Fibroblast of skin of scalp (primary cell): ENCODE data around the gene FAAP24. TPM values are rescaled to one million over a fixed set of nuclear protein-coding genes. Genes with fewer than 3 reads are reported as not detected.
A peak's percentile ranks its signal among the peaks of the same experiment; 100 is the strongest.
"Not testable (repeated sequence)": the region's sequence is repeated elsewhere in the genome, so short reads cannot be mapped to it uniquely, and the experiment has no call there.

ENCODE experiments used
- DNase-seq: peaks from one replicate; pipeline ENCODE4 v3.0.0-alpha.2; 2013
- polyA plus RNA-seq, 2 experiments: library from polyadenylated mRNA; unstranded; fragments of 120-200 nt; gene quantifications; one replicate each; pipeline ENCODE4 v1.2.1, GENCODE V29; 2013; ENCODE audit not compliant: insufficient read length in 2 of 2

FAAP24 gene, protein sequence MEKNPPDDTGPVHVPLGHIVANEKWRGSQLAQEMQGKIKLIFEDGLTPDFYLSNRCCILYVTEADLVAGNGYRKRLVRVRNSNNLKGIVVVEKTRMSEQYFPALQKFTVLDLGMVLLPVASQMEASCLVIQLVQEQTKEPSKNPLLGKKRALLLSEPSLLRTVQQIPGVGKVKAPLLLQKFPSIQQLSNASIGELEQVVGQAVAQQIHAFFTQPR
- 2.8 TPM for polyA plus RNA-seq (2013, experiment 1 of 2; ENCODE audit: insufficient read length)
- 2.7 TPM for polyA plus RNA-seq (2013, experiment 2 of 2; ENCODE audit: insufficient read length)

DNA sequence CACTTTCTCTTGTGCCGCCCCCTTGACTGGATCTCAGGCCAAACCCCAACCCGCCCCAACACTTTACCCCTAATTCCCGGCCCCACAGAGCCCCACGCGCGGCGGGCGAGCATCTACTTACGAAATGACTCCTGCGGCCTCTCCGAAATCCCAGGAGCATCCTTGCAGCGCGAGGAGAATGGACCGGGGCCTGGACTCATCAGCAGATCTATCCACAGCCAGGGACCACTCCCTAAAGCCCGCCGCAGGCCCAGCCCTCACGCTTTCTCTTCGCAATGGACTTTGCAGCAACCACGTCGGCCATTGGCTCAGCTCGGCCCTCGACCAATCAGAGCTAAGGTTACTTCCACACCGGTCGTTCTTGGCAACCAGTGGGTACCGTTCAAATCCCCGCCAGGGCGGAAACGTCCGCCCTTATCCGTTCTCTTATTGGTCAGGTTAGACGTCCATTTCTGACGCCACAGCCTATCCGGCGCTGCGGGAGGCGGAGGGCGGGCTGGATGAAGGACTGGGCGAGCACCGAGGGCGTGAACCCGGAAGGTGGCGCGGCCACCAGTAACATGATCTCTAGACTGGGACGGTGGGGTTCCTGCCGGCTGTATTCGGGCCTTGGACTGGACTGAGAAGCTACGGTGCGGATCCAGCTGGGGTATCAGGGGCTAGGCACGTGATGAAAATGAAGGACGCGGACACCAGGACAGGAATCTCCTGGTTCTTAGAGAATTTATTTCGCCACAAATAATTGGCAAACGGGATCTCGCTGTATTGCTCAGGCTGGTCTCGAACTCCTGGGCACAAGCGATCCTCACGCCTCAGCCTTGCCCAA lies at the start of gene FAAP24, which contains the start of gene CEP89:
TSS of gene FAAP24 (plus strand) at position 528 of the 826 bp plus-strand sequence. CDS start 955 bp downstream, outside the sequence.
TSS of gene CEP89 (minus strand) at position 244 of the 826 bp plus-strand sequence. CDS start at position 160, 84 bp downstream.
- peak; percentile 99 for DNase-seq

DNA sequence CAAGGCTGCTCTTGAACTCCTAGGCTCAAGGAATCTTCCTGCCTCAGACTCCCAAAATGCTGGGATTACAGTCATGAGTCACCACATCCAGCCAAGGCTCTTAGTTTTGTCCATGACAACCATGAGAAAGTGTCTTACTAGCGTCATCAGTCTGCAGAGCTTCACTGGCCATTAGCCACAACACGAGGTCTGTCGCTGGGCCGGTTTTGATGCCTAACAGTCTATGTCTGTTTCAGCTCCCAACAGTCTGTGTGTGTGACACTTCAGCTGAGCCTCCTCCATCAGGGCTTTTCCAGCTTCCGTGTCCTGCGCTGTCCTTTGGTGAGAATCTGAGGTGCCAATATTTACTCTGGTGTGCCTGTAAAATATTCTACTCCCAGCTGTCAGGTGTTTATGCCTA lies 47.8 kb upstream of the FAAP24 start:
- no peak for DNase-seq

DNA sequence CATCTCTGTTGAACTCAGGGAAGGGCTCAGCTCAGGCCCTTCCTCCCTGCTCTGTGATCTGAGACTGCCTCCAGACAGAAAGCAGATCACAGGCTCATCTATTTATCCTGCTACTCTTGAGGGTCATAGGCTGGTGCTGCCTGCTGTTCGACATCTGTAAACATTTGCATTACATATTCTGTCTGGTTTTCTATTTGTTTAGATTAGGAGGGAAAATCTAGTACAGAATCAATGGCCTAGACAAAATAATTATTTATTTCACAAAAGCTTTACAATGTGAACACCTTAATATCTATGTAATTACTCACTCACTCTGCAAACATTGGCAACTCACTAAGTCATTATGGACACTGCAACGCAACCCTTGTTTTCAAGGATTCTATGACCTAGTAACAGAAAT lies 43.2 kb upstream of the FAAP24 start:
- DNase-seq = no peak

DNA sequence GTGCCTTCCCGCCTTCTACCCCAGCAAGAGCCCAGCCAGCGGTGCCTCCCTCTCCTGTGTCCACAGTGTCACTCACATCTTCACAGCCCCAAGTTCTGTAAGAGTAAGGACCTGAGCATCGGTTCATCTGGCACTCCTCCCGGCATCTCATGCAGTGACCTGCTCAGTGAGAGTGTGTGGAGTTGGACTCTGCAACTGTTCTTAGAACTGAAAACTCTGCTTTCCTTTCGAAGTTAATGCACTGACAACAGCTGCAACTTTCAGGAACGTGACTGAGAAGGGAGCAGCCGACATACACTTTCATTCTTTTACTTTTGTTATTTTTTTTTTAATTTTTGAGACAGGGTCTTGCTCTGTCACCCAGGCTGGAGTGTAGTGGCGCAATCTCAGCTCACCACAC lies 41.5 kb upstream of the FAAP24 start:
- DNase-seq = no peak

DNA sequence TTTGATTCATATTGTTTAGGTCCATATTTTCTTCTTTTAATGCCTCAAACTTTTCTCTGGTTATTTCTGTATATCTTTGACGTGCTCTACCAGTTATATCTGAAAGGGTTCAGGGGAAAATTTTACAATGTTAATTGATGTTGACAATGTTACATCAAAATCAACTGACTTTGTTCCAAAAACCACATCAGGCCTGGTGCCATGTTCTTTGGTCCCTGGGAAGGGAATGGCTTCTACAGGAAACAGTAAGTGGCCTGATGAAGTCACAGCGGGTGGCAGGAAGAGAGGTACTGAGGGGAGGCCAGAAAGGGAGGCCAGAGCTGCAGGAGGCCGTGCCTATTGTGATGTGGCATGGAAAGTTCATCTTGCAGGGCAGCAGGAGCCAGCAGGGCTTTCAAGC lies 38.5 kb upstream of the FAAP24 start:
- no peak for DNase-seq

DNA sequence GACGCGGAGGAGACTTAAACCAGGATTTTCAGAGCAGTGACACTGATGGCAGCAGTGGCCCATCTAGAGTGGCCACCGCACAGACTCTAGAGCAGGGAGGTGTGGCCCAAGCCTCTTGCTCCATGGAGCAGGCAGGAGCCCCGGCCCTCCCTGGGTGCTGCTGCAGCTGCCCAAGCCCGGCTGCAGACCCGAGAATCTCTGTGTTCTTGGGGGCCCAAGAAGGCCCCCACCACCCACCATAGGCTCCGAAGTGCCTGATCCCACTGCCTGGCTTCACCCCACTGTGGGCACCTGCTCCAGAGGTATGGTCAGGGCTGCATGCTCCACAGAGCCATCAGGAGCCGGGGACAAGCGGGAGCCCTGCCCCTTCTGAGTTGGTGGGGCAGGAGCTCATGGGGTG lies 36.4 kb upstream of the FAAP24 start:
- no peak for DNase-seq

DNA sequence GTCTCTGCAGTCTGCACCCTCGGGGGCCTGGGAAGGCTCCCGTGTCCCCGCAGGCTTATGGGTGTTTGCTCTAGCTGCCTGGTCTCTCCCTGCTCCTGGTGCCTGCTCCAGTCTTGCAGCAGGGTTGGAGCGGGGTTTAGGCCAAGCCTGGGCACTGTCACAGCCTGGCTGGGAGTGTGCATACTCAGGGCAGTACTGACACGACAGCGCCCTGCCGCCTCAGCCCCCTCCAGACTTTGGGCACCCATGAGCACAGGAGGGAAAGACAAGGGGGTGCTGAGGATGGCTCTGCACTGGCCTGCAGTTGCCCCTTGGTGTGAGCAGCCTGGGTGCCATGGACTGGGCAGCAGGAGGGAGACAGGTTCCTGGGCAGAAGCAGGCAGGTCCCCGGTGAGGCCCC lies 36.0 kb upstream of the FAAP24 start:
- no peak for DNase-seq

DNA sequence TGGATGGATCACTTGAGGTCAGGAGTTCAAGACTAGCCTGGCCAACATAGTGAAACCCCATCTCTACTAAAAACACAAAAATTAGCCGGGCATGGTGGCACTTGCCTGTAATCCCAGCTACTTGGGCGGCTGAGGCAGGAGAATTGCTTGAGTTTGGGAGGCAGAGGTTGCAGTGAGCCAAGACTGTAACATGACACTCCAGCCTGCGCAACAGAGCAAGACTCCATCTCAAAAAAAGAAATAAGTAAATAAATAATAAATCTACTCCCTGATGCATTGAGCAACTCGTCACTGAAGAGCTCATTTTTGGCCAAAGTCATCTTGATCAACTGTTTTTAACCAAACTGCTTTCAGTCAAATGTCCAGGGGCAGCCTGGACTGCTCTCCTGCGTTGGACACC lies 30.8 kb upstream of the FAAP24 start:
- not testable (repeated sequence) for DNase-seq

DNA sequence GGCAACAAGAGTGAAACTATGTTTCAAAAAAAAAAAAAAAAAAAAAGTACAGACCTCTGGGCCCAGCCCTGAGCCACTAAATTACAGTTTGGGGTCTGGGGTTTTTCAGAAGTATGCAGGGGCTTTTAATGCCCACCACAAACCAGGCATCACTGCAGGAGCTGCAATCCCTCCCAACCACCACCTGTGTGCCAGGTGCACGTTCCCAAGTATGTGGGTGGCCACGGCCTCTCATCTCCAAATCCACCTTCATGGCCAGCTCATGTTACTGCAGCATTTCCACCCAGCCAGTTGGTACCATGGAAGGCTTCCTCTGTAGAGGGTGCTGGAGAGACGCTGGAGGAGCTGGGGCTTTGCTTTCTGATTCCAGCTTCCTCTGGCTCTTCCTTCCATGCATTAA lies 26.8 kb upstream of the FAAP24 start:
- no peak for DNase-seq

DNA sequence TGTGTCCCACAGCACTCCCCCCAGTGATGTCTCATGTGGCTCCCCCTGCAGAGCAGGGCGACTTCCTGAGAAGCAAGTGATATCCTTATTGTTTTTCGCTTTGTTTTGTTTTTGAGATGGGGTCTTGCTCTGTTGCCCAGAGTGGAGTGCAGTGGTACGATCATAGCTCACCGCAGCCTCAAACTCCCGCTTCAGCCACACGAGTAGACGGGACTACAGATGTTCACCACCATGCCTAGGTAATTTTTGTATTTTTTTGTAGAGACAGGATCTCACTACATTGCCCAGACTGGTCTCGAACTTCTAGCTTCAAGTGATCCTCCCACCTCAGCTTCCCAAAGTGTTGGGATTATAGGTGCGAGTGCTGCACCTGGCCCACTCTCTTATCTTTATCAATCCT lies 5.3 kb upstream of the FAAP24 start:
- DNase-seq = no peak

DNA sequence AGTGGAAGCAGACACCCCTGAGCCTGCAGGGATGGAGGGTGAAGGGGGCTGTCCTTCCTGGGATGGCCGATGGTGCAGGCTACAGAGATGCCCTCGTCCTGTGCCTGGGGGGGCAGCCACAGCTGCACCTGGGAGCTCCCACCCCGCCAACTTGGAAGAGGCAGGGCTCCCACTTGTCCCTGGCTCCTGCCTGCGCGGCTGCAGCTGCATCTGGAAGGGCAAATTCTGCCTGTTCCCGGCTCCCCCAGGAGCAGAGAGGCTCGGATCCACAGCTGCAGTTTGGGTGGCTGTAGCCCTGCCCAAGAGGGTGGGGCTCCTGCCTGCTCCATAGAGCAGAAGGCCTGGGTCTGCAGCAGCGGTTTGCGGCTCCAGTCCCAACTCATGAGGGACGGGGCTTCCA lies 2.5 kb upstream of the FAAP24 start:
- DNase-seq = no peak

DNA sequence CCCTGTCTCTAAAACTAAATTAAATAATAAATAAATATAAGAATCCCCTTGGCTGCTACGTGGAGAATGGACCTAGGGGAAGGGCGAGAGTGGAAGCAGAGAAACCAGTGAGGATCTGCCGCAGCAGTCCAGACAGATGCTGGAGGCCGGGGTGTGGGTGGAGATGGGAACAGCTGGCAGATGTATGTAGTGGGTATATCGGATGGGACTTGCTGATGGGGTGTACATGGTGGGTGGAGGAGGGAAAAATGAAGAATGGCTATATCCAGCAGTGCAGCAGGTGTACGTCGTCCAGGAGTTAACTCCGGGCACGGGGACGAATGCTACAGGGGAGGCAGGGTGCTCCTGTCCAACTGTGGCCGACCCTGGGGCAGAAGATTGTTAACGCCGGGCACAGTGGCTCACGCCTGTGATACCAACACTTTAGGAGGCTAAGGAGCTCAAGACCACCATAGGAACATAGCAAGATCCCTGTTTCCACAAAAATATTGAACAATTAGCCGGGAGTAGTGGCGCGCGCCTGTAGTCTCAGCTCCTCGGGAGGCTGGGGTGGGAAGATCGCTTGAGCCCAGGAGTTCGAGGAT lies 938 bp upstream of the FAAP24 start:
- DNase-seq = no peak

DNA sequence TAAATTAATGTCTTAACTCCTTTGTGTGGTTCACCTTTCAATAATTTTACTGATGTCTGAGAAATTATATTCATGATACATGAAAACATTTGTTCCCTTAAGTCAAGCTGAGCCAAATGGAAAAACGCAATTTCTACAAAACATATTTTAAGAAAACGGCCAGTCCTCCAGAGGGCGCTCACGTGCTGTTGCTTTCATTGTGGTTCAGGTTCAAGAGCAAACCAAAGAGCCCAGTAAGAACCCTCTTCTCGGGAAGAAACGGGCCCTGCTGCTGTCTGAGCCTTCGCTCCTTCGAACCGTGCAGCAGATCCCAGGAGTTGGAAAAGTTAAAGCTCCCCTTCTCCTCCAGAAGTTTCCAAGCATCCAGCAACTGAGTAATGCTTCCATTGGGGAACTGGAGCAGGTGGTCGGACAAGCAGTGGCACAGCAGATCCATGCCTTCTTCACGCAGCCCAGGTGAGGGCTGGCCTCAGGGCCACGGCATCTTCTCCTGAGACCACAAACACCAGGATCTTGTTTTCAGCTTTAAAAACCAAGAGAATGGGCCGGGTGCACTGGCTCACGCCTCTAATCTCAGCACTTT lies 4.3 kb downstream of the FAAP24 start:
- peak; percentile 51 for DNase-seq

DNA sequence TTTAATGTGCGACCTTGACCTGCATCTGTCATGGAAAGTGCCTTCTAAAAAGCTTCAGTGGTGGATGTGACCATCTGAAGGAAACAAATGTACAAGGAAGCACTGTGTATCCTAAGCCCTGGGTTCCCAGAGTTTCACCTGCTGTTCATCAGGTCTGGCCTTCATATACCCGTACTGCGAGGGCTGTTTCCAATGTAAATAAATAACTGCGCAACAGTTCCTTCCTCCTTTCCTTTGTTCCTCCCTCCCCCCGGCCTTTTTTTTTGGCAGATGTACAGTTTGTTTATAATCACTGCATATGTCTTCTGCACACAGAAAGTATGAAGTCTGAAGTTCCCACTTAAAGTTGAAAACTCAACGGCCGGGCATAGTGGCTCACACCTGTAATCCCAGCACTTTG lies 5.2 kb downstream of the FAAP24 start:
- no peak for DNase-seq

DNA sequence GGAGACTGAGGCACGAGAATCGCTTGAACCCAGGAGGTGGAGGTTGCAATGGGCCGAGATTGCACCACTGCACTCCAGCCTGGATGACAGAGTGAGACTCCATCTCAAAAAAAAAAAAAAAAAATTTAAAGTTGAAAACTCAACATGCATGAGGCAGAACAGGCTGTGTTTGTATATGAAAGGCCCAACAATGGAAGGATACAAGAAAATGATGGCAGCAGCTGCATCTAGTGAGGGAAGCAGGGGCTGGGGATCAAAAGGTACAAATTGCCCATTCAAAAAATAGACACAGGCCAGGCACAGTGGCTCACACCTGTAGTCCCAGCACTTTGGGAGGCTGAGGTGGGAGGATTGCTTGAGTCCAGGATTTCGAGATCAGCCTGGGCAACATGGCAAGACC lies 5.8 kb downstream of the FAAP24 start:
- not testable (repeated sequence) for DNase-seq

DNA sequence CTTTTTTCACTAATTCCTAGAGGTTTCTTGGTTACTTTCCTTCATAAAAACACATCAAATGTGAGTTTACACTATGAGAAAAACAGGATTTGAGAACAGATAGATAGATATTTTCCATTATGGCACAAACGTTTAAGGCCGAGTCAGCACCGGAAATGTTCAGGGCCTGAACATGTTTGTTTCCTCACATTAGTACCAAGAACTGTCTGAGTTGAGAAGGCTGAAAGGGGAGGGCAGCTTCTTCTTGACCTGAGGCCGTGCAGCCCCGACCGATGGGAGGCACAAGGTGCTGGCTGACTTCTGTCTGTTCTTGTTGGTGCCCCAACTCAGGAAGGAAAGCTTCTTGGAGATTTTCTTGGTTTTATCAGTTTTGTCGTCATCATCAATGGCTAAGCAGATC lies 7.8 kb downstream of the FAAP24 start:
- not testable (repeated sequence) for DNase-seq

DNA sequence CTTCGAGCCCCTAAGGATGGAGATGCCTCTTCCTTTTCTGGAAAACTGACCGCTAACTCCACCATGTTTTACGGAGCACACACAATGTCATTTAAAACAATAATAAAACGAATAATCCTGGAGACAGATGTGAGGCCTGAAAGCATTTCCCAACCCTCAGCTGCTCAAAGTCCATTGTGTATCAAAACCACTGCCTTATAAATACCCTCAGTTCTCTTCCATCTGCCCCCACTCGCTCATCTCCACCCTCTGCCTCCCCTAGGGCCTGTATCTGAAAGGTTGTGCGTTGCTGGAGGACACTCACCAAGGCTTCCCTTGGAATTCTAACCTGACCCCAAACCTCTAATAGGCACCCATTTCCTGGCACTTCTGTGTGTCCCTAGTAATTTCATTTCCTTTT lies 10.4 kb downstream of the FAAP24 start:
- DNase-seq = not testable (repeated sequence)

DNA sequence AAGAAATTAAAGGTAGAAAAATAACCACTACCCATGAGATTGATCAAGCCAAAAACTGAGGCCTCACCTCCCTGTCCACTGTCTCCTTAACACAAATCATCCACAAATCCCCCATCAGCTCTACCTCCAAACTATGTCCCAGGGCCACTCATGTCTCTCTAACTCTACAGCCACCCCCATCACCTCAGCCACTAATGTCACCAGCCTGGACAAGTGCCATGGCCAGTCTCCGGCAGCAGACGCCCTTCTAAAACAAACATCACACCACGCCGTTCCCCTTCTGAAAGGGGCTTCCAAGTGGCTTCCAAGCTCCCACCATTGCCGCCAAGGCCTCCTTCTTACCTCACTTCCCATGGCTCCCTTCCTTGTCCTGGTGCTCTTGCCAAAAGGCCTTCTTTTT lies 16.2 kb downstream of the FAAP24 start:
- DNase-seq = not testable (repeated sequence)

DNA sequence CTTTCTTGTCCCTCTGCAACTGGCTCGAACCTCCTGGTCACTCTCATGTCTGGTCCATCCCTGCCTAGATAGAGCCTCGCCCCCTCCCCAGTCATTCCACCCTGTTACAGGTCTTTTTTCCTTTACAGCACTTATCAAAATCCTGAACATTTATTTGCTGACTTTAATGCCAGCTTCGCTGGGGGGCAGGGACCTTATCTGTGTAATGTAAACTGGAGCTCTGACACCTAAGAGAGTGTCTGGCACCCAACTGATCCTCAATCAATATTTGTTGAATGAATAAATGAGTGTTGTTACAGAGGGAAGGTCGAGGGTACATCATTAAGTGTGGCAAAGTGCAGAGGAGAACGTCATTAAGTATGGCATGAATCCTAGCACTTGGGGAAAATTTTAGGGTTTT lies 16.7 kb downstream of the FAAP24 start:
- no peak for DNase-seq

DNA sequence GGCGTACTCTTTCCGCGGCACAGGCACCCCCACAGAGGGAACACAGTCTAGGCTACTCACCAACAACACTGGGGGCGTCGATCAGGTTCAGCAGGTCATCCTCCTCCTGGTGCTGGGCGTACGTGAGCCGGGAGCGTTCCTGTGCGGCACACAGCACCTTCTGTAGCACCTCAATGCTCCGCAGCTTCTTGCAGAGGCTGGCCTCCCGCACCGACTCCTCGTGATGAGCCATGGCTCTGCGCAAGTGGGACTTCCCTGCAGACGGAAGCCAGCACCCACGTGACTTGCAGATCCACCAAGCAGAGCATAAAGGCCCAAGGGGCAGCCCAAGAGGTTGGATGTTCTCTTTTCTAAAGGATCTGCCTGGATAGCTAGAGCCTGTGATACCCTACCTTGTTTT lies 23.9 kb downstream of the FAAP24 start:
- DNase-seq = not testable (repeated sequence)

DNA sequence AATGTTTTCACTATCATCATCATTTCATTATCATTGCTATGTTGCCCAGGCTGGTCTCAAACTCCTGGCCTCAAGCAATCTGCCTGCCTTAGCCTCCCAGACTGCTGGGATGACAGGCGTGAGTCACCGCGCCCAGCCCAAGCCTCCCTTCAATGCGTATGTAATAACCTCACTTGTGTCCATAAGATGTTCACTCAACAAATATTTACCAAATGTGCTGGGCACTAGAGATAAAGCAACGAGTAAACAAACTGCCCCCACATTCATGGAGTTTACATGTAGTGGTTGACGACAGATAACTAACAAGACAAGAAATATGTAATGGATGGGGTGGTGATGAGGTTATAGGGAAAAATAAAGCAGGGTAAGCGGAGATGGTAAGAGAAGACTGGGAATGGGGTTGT lies 25.0 kb downstream of the FAAP24 start:
- DNase-seq = not testable (repeated sequence)

DNA sequence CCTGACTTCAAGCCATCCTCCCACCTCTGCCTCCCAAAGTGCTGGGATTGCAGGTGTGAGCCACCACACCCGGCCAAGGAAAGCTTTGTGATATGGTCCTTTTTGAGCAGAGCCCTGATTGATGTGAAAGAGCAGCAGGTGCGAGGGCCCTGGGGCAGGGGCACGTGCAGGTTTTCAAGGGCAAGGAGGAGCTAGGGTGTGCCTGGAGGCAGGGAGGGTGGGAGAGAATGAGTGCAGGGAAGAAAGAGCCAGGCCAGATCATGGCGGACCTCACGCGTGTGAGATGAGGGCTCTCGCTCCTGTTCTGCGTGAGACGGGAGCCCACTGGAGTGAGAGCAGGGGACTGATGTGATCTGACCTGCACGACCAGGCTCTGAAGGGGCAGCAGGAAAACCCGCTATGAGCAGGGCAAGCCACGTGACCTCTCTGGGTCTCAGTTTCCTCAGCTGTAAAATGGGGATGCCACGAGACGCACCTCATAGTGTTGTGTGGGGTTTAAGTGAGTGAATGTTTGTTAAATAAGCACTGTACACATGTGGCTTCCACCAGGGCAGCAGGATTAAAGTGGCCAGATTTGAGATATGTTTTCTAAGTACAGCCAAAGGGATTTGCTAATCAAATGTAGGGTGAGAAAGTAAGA lies 25.8 kb downstream of the FAAP24 start:
- no peak for DNase-seq

DNA sequence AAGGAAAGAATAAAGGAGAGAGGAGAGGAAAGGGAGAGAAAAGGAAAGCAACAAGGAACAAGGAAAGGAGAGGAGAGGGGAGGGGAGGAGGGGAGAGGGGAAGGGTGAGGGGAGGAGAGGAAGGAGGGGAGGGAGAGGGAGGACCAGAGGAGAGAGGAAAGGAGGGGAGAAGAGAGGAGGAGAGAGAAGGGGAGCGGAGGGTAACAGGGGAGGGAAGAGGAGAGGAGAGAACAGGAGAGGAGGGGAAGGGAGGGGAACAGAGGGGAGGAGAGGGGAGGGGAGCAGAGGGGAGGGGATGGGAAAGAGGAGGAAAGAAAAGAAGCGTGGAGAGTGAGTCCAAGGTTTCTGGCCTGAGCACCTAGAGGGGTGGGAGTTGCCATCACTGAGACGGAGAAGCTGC lies 26.7 kb downstream of the FAAP24 start:
- DNase-seq = no peak
